ENCODE data around the gene ARFGEF3.
"Not testable (repeated sequence)": the region's sequence is repeated elsewhere in the genome, so short reads cannot be mapped to it uniquely, and the experiment has no call there.

The ARFGEF3 gene

GRCh38 chr6:138318741-138319375 lies 157.1 kb downstream of the ARFGEF3 start:
- no peak for DNase-seq

- DNase-seq = no peak
These were observed 160.2 kb downstream of the ARFGEF3 start for GRCh38 chr6:138321934-138322333.

- DNase-seq = no peak
These were observed 162.1 kb downstream of the ARFGEF3 start for GRCh38 chr6:138323821-138324220.

GRCh38 chr6:138328210-138328609 lies 166.5 kb downstream of the ARFGEF3 start:
- no peak for DNase-seq

- DNase-seq = no peak
These were observed 169.0 kb downstream of the ARFGEF3 start for GRCh38 chr6:138330763-138331162.

- no peak for DNase-seq
These were observed 169.7 kb downstream of the ARFGEF3 start for GRCh38 chr6:138331444-138331843.

- no peak for DNase-seq
These were observed 170.2 kb downstream of the ARFGEF3 start for GRCh38 chr6:138331984-138332383.

- DNase-seq = no peak
These were observed 172.3 kb downstream of the ARFGEF3 start for GRCh38 chr6:138334000-138334399.

GRCh38 chr6:138334963-138335362 lies 173.2 kb downstream of the ARFGEF3 start:
- DNase-seq = no peak

- no peak for DNase-seq
These were observed 174.5 kb downstream of the ARFGEF3 start for GRCh38 chr6:138336221-138336620.

GRCh38 chr6:138337076-138337475 lies 175.3 kb downstream of the ARFGEF3 start:
- DNase-seq = no peak

- DNase-seq = no peak
These were observed 177.3 kb downstream of the ARFGEF3 start for GRCh38 chr6:138339024-138339423.

GRCh38 chr6:138341176-138341575 lies 179.4 kb downstream of the ARFGEF3 start:
- no peak for DNase-seq

- no peak for DNase-seq
These were observed 181.4 kb downstream of the ARFGEF3 start for GRCh38 chr6:138343112-138343511.

- DNase-seq = no peak
These were observed 184.0 kb downstream of the ARFGEF3 start for GRCh38 chr6:138345565-138346285.

GRCh38 chr6:138346302-138347195 lies 184.8 kb downstream of the ARFGEF3 start:
- no peak for DNase-seq

GRCh38 chr6:138347864-138348263 lies 186.1 kb downstream of the ARFGEF3 start:
- no peak for DNase-seq

- DNase-seq = no peak
These were observed 188.2 kb downstream of the ARFGEF3 start for GRCh38 chr6:138349891-138350290.

GRCh38 chr6:138357928-138358327 lies 196.2 kb downstream of the ARFGEF3 start:
- DNase-seq = no peak

GRCh38 chr6:138368684-138369083 lies 206.9 kb downstream of the ARFGEF3 start:
- not testable (repeated sequence) for DNase-seq

- DNase-seq = no peak
These were observed 209.1 kb downstream of the ARFGEF3 start for GRCh38 chr6:138370631-138371451.

- no peak for DNase-seq
These were observed 209.6 kb downstream of the ARFGEF3 start for GRCh38 chr6:138371452-138371711.

- no peak for DNase-seq
These were observed 210.0 kb downstream of the ARFGEF3 start for GRCh38 chr6:138371720-138372119.
